Stimulated activated CD4-positive, alpha-beta T cell treated with anti-CD3 and anti-CD28 coated beads, Interleukin-1b, Interleukin-23, amount 100 ng/mL, for 48 hours (primary cell): ENCODE results near the gene RNF151.
A peak's percentile ranks its signal among the peaks of the same experiment; 100 is the strongest.
"Not testable (repeated sequence)": the region's sequence is repeated elsewhere in the genome, so short reads cannot be mapped to it uniquely, and the experiment has no call there.

Experiments used
- DNase-seq: peaks from one replicate; pipeline ENCODE4 v3.0.0-alpha.2; 2020

RNF151 gene

GRCh38 chr16:1960665-1961630, 5.7 kb upstream of the RNF151 start:
- DNase-seq: peak; percentile 68

GRCh38 chr16:1961651-1962067, 5.0 kb upstream of the RNF151 start:
- DNase-seq: peak; percentile 42

- not testable (repeated sequence) for DNase-seq
Observed at GRCh38 chr16:1962161-1963153, 4.2 kb upstream of the RNF151 start.

- DNase-seq: peak; percentile 44
Observed at GRCh38 chr16:1963806-1964505, 2.7 kb upstream of the RNF151 start.

- peak; percentile 99 for DNase-seq
Observed at GRCh38 chr16:1964506-1965395, 1.9 kb upstream of the RNF151 start, which contains the start of gene RPS2. RPS2 (minus strand) TSS chr16:1964826; CDS start chr16:1964625, 201 bp downstream.

GRCh38 chr16:1965396-1966001, 1.2 kb upstream of the RNF151 start:
- DNase-seq: peak; percentile 22

GRCh38 chr16:1968146-1968953, 1.7 kb downstream of the RNF151 start:
- no peak for DNase-seq

GRCh38 chr16:1971796-1972489, 5.3 kb downstream of the RNF151 start, which contains the start of gene TBL3:
TBL3 (plus strand) TSS chr16:1972053; CDS start chr16:1972165, 112 bp downstream.
- DNase-seq: peak; percentile 96

GRCh38 chr16:1972490-1972877, 5.8 kb downstream of the RNF151 start:
- peak; percentile 29 for DNase-seq

GRCh38 chr16:1973461-1974156, 7.0 kb downstream of the RNF151 start:
- no peak for DNase-seq

- no peak for DNase-seq
Observed at GRCh38 chr16:1974157-1975070, 7.8 kb downstream of the RNF151 start.

- DNase-seq: no peak
Observed at GRCh38 chr16:1975432-1976215, 9.0 kb downstream of the RNF151 start.

- DNase-seq: no peak
Observed at GRCh38 chr16:1976216-1976520, 9.5 kb downstream of the RNF151 start.

GRCh38 chr16:1976951-1977874, 10.6 kb downstream of the RNF151 start:
- no peak for DNase-seq

GRCh38 chr16:1977875-1978268, 11.2 kb downstream of the RNF151 start:
- no peak for DNase-seq
